Adipose tissue (tissue), 3 donors: ENCODE measurements around the gene SP4. TPM values are rescaled to one million over a fixed set of nuclear protein-coding genes. Genes with fewer than 3 reads are reported as not detected.

ENCODE experiments used
- H3K27ac ChIP-seq: one replicate; pipeline ENCODE4 v1.5.1; 2013; ENCODE audit warnings: low read depth, low read length
- WGBS, 3 donors: extraction: QIAGEN DNeasy Blood & Tissue Kit; methylation state at CpG; one replicate each; pipeline ENCODE4 v1.1.7; 2013; 5-methylcytosine and 5-hydroxymethylcytosine counted together
- polyA plus RNA-seq, 3 donors: library from polyadenylated mRNA; stranded (reverse); fragments of 200-250 nt; gene quantifications; one replicate each; pipeline ENCODE4 v1.2.3, GENCODE V29; 2013
- donor health status: healthy with polysubstance abuse.
- donor health status: Bipolar disorder and iron deficiency.
- donor health status: healthy.

The SP4 gene
- polyA plus RNA-seq, 3 donors: 1.0 to 2.0 (median 1.3) TPM

DNA sequence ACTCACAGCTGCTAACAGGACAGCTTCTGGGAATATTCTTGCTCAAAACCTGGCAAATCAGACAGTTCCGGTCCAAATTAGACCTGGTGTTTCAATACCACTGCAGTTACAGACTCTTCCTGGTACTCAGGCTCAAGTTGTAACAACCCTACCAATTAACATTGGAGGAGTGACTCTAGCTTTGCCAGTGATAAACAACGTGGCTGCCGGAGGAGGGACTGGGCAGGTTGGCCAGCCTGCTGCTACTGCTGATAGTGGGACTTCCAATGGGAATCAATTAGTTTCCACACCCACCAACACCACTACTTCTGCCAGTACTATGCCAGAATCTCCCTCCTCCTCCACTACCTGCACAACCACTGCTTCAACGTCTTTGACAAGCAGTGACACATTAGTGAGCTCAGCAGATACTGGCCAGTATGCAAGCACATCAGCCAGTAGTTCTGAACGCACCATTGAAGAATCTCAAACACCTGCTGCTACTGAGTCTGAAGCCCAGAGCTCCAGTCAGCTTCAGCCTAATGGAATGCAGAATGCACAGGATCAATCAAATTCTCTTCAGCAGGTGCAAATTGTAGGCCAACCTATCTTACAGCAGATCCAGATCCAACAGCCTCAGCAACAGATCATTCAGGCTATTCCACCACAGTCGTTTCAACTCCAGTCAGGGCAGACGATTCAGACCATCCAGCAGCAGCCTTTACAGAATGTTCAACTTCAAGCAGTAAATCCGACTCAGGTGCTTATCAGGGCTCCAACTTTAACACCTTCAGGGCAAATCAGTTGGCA lies 2.1 kb downstream of the SP4 start:
- WGBS, 3 donors: 33 to 85% (median 79%) methylated on average over 8 of the region's 8 CpGs
- H3K27ac ChIP-seq: no peak overlapping the region

DNA sequence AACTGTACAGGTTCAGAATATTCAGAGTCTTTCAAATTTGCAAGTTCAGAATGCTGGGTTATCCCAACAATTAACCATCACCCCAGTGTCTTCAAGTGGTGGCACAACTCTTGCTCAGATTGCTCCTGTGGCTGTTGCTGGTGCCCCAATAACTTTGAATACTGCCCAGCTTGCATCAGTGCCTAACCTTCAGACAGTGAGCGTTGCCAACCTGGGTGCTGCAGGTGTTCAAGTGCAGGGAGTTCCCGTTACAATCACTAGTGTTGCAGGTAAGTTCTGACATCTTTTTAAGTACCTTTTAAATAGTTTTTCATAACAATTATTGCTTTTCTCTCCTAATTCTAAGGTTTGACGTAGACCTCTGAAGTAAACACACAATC lies 2.7 kb downstream of the SP4 start:
- H3K27ac ChIP-seq: no peak overlapping the region
- 31 to 90% (median 88%) methylated on average over 3 of the region's 3 CpGs for WGBS, 3 donors

DNA sequence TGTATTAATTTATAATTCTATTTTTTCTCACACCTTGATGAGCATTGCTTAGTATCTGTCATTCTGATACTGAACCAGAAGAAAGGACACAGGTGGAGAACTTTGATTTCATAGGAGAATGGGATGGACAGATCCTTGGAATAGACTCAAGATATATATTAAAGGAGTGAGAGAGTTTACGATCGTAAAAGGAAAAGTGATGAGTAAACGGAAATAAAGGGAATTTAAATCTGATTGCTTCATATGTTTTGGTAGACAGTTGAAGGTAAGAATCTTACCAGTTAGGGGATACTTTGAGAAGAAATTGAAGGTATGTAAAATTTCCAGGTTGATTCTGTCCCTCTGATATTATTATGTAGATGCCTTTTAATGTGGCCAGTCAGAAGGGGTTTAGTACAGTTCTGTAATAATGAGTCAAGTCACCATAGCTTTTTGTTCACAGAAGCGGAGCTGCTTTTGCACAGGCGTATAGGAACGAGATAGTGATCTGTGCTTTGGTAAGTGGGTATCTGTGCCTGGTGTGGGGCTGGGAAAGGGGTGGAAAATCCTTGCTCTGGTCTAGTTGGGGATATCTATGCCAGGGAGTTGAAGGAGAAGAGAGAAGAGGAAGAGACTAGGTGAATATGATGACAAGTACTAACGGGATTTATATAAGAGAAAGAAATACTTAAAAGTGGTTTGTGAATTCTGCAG lies 15.4 kb downstream of the SP4 start:
- no peak overlapping the region for H3K27ac ChIP-seq
- WGBS, 3 donors: 92 to 95% (median 94%) methylated on average over 7 of the region's 7 CpGs

- H3K27ac ChIP-seq: no peak overlapping the region
- WGBS, 3 donors: 89 to 93% (median 92%) methylated on average over 6 of the region's 6 CpGs
Observed at GRCh38 chr7:21448974-21449373, 21.1 kb downstream of the SP4 start.

GRCh38 chr7:21450076-21450475 lies 22.2 kb downstream of the SP4 start:
- no peak overlapping the region for H3K27ac ChIP-seq

GRCh38 chr7:21450941-21451340 lies 23.1 kb downstream of the SP4 start:
- H3K27ac ChIP-seq: no peak overlapping the region
- WGBS, 3 donors: 66 to 88% (median 74%) methylated on average over 5 of the region's 5 CpGs

- no peak overlapping the region for H3K27ac ChIP-seq
Observed at GRCh38 chr7:21454182-21454581, 26.3 kb downstream of the SP4 start.

- 85 to 91% (median 88%) methylated on average over 1 of the region's 1 CpG for WGBS, 3 donors
- no peak overlapping the region for H3K27ac ChIP-seq
Observed at GRCh38 chr7:21454906-21455305, 27.0 kb downstream of the SP4 start.

DNA sequence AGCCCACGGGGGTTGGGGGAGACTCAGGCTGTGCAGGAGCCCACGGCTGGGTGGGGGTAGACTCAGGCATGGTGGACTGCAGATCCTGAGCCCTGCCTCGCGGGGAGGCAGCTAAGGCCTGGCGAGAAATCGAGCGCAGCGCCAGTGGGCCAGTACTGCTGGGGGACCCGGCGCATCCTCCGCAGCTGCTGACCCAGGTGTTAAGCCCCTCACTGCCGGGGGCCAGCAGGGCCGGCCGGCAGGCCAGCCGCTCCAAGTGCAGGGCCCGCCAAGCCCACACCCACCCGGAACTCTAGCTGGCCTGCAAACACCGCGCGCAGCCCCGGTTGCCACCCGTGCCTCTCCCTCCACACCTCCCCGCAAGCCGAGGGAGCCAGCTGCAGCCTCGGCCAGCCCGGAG lies 33.4 kb downstream of the SP4 start:
- 97 to 99% (median 99%) methylated on average over 25 to 26 of the region's 26 CpGs for WGBS, 3 donors
- H3K27ac ChIP-seq: no peak overlapping the region

DNA sequence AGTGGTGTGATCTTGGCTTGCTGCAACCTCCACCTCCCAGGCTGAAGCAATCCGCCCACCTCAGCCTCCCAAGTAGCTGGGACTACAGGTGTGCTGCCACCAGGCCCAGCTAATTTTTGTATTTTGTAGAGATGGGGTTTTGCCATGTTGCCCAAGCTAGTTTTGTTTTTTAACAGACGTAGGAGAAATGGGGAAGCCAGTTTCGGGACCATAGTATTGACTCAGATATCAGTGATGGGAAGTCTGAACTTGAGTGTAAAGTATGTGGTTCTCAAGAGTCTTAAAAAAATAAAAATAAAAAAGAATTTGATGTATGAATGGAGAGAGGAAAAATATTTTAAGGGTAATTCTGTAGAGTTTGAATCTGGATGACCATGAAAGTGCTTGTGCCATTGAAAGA lies 34.2 kb downstream of the SP4 start:
- WGBS, 3 donors: 80 to 97% (median 82%) methylated on average over 3 of the region's 3 CpGs
- H3K27ac ChIP-seq: no peak overlapping the region

DNA sequence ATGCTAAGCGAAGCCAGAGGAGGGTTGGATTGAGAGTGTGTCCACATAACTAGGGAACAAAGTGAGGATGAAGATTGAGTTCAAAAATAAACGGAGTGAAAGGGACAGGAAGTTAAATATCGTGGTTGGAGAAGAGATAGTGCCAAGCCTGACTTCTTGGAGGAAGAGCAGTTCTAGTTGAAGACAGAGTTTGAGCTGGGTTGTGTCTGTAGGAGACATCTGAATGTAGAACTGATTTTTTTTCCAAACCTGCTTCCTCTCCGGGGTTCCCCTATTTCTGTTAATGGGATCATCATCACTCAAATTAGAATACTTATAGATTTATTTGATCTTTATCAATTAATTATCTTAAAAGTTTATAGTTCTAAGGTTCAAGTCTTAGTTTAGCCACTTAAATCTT lies 35.6 kb downstream of the SP4 start:
- H3K27ac ChIP-seq: no peak overlapping the region
- 67 to 79% (median 70%) methylated on average over 4 of the region's 4 CpGs for WGBS, 3 donors

DNA sequence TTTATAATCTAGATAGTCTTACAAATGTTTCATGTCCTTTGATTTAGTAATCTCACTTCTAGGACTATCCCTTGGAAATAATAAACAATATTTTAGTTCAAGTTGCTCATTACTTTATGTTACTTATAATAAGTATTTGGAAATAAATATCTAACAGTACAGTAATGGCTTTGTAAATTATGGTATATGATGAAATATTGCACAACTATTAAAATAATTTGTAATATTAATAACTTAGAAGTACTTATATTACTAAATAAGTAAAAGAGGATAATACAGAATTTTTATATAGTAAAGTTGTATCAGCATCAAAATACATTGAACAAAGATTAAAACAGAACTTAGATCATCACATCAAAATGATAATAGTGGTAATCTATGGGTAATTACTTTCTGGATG lies 41.1 kb downstream of the SP4 start:
- H3K27ac ChIP-seq: no peak overlapping the region

GRCh38 chr7:21469894-21470293 lies 42.0 kb downstream of the SP4 start:
- no peak overlapping the region for H3K27ac ChIP-seq
- WGBS, 3 donors: 90 to 93% (median 92%) methylated on average over 3 of the region's 3 CpGs

DNA sequence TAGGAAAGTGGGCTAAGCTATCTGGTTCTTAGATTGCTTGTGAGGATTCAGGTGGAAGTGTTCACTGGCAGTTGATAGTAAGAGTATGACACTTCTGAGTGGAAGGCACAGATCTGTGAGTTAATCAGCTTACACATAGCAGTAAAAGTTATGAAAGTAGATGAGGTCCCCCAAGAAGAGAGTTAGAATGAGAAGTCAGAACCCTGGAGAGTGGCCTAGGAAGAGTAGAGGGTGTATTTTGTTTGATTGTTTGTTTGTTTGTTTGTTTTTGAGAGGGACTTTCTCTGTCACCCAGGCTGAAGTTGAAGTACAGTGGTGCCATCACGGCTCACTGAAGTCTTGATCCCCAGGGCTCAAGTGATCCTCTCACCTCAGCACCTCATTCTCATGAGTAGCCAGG lies 44.1 kb downstream of the SP4 start:
- WGBS, 3 donors: 88 to 100% (median 98%) methylated on average over 1 of the region's 1 CpG
- no peak overlapping the region for H3K27ac ChIP-seq

- 65 to 80% (median 70%) methylated on average over 2 of the region's 2 CpGs for WGBS, 3 donors
Observed at GRCh38 chr7:21476429-21476828, 48.5 kb downstream of the SP4 start.

GRCh38 chr7:21480693-21481403 lies 53.0 kb downstream of the SP4 start:
- 84 to 94% (median 91%) methylated on average over 3 of the region's 3 CpGs for WGBS, 3 donors
- H3K27ac ChIP-seq: no peak overlapping the region

More at GRCh38 chr7:21476429-21476828, 48.5 kb downstream of the SP4 start:
- no peak overlapping the region for H3K27ac ChIP-seq

DNA sequence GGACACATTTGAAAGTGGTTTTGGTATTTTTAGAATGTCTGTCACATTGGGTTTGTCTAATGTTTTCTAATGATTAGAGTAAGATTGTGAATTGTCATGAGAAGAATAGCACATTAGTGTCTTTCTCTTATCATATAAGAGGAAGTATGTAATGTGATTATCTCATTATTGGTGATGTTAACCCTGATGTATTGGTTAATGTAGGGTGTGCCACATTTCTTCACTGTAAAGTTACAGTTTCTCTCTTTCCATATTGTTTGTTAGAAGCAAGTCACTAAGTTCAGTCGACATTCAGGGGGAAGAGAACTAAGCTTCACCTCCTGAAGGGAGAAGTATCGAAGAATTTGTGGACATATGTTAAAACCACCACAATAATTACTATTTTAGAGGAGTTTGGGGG lies 58.6 kb downstream of the SP4 start:
- H3K27ac ChIP-seq: no peak overlapping the region
- WGBS, 3 donors: 68 to 91% (median 89%) methylated on average over 2 of the region's 2 CpGs

- H3K27ac ChIP-seq: no peak overlapping the region
Observed at GRCh38 chr7:21495731-21496130, 67.8 kb downstream of the SP4 start.

GRCh38 chr7:21497072-21497471 lies 69.2 kb downstream of the SP4 start:
- H3K27ac ChIP-seq: no peak overlapping the region
